Keratinocyte (primary cell): ENCODE measurements around the gene CHST7.
"Not testable (repeated sequence)": the region's sequence is repeated elsewhere in the genome, so short reads cannot be mapped to it uniquely, and the experiment has no call there.

Experiments
- CTCF ChIP-seq, 3 experiments: IDR thresholded peaks in 1 of 3; conservative IDR thresholded peaks in 1 of 3; optimal IDR thresholded peaks in 1 of 3; 2 replicates in 2 of 3; 3 replicates in 1 of 3; pipeline versions ENCODE3 to v1.5.1; 2011; ENCODE audit warnings: low read length in 3 of 3, mild to moderate bottlenecking in 3 of 3, moderate library complexity in 2 of 3, control low read depth in 1 of 3, inconsistent platforms in 1 of 3; ENCODE audit not compliant: insufficient read depth in 2 of 3; ENCODE audit errors: extremely low read depth in 1 of 3
- EZH2 ChIP-seq: IDR thresholded peaks from one replicate; pipeline ENCODE4 v1.6.1; 2012; ENCODE audit warnings: inconsistent platforms, mild to moderate bottlenecking, low read length, moderate library complexity

GRCh38 chrX:46529740-46530403 is 43.7 kb upstream of the CHST7 start:
- TF ChIP-seq CTCF (optimal IDR thresholded peaks at IDR 0.05 in 1 of 3, IDR thresholded peaks at IDR 0.05 in 1 of 3, conservative IDR thresholded peaks at IDR 0.05 in 1 of 3; ENCODE audit: extremely low read depth in 1 of 3, insufficient read depth in 2 of 3, low read length in 3 of 3); EZH2: not testable (repeated sequence)
